H4 (cell line): ENCODE data around the gene FCHO1. TPM values are rescaled to one million over a fixed set of nuclear protein-coding genes. Genes with fewer than 3 reads are reported as not detected.
A peak's percentile ranks its signal among the peaks of the same experiment; 100 is the strongest.

Experiments
- DNase-seq: peaks from one replicate; pipeline ENCODE4 v3.0.0-alpha.2; 2015; ENCODE audit warnings: low spot score
- total RNA-seq: library from RNA; depleted of rRNA; stranded (reverse); fragments of >200 nt; shearing (Covaris generic); gene quantifications from 2 replicates; pipeline ENCODE4 v1.2.3, GENCODE V29; 2014

Gene FCHO1
- total RNA-seq, 1 experiment from 2014 or later: 0.58 TPM

DNA sequence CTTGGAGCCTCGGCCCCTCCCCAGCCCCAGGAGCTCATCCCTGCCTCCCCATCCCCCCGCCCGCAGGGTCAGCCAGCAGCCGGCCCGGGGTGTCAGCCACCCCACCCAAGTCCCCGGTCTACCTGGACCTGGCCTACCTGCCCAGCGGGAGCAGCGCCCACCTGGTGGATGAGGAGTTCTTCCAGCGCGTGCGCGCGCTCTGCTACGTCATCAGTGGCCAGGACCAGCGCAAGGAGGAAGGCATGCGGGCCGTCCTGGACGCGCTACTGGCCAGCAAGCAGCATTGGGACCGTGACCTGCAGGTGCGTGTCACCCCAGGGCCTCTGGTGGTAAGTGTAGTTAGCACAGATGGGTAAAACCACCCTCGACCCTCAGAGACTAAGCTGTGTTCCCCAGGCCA is 18.1 kb upstream of the FCHO1 start:
- no peak for DNase-seq

DNA sequence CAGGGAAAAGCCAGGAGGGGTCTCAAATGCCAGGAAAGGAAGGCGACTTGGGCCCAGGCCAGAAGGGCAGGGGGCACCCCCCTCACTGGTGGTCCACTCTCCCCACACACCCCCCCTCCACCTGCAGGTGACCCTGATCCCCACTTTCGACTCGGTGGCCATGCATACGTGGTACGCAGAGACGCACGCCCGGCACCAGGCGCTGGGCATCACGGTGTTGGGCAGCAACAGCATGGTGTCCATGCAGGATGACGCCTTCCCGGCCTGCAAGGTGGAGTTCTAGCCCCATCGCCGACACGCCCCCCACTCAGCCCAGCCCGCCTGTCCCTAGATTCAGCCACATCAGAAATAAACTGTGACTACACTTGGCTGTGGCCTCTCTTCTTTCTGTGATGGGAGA is 17.1 kb upstream of the FCHO1 start:
- DNase-seq: no peak

GRCh38 chr19:17735410-17735809 is 15.9 kb upstream of the FCHO1 start:
- DNase-seq: no peak

- peak; percentile 57 for DNase-seq
These were observed 13.6 kb upstream of the FCHO1 start for GRCh38 chr19:17737690-17738153.

DNA sequence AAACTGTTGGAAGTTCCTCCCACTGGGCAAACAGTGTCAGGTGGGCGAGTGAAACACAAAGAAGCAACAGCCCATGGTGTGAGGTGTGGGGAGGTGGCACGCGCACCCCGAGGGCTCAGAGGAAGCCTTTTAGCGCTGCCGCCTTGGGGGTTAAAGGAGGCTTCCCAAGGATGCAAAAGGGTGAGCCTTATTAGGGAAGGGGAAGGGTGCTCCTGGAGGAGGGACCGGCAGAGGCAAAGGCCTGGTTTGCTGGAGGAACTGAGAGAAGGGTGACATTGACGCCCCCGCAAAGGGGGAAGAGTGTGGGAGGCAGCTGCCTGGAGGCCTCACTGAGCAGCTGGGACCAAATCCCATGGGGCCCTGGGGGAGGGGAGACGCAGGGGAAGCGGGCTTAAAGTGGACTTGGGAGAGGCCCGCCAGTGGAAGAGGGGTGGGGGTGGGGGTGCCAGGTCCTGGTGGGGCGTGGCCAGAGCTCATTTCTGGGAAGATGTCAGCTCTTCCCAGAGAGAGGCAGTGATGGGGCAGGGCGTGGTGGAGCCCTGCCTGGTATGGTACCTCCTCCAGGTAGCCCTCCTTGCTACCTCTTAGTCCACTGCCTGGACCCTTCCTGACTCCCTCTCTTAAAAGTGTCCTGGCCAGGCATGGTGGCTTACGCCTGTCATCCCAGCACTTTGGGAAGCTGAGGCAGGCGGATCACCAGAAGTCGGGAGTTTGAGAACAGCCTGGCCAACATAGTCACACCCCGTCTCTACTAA is 12.0 kb upstream of the FCHO1 start:
- no peak for DNase-seq

DNA sequence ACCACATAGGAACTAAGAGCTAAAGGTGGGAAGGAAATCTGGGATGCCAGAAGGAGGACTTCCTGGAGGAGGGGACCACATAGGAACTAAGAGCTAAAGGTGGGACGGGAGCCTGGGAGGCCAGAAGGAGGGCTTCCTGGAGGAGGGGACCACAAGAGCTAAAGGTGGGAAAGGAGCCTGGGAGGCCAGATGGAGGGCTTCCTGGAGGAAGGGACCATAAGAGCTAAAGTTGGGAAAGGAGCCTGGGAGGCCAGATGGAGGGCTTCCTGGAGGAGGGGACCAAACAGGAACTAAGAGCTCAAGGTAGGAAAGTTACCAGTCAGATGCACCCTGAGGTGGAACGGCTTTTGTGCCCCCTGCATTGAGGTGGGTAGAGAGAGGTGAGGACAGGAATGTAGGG is 9.8 kb upstream of the FCHO1 start:
- DNase-seq: no peak

- no peak for DNase-seq
These were observed 7.2 kb upstream of the FCHO1 start for GRCh38 chr19:17743874-17744580.

DNA sequence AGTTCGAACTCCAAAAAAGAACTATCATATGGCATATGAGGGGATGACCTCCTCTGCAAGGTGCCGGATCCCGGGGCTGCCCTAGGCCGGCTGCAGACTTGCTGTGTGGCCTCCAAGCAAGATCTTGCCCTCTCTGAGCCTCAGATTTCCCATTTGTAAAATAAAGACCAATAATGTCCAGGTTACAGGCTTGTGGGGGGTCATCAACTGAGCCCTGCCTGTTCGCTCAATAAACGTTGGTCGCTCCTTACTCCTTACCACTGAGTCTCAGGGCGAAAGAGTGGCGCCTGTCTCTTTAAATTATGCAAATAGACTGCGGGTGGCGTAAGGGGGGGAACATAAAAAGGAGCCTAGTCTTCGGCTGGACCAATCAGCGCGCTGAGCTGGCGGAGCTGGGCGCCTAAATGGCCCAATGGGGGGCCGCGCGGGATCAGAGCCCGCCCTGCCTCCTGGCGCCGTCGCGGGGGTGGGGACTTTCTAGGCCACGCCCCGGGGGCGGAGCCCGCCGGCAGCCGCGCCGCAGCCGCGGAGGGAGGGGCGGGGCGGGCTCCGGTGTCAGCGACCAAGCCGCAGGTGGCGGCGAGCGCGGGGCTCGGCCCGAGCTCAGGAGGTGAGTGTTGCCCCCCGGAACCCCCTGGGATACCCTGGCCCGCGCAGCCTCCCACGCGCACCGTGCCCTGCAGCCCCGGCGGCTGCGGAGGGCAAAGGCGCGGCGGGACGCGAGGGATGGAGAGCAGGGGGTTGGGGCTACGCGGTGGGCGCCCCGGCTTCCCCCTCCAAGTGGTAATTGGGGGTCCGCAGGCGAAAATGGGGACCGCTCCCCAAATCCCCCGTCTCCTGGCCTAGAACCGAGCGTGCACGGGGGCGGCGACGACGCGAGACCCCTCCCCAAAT is 3.8 kb upstream of the FCHO1 start:
- DNase-seq: peak; percentile 96

DNA sequence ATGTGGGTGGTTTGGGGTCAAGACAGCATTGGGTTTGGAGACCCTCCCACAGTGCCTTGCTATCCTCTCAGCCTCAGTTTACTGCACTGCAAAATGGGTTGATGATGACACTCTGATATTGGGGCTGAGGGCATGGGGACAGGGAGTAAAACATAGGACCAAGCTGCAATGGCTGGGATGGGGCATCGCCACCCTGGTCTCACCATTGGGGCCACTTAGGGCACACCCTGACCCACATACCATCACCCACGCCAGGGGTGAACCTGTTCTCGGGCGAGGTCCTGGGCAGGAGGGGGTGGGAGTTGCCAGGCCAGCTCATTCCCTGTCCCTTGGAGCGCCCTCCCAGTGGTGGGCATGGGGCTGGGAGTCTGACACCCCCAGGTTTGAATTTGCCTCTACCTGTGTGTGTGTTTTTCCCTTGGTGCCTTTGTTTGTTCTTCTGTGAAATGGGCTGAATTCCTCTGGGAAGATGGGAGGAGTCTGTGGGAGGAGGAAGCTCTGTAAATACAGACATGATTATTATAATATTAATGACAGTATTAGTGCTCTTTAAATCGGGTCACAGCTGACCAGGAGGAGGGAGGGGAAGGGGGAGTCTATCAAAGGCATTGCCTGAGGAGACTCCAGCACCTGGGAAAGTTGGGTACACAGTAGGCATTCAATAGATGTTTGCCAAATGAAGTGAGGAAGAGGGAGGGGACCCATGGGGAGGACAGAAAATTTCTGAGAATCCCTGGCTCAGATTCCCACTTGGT is 2.2 kb upstream of the FCHO1 start:
- no peak for DNase-seq

DNA sequence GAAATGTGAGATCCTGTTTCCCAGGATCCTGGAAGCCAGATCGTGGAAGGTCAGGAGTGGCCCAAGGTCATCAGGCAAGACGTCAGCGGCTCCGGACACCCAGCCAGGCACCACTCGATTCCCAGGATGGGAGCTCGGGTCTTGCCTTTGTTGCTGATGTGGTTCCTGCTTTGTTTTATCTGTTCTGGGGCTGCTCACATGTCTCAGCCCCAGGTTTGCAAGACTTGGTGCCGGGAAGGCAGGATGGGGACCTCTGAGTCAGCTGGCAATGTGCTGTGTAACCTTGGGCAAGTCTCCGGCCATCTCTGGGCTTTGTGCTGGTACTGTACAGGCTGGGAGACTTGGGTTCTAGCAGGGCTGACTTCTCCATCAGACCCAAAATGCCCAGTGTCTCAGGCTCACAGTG is 1.4 kb upstream of the FCHO1 start:
- no peak for DNase-seq

- no peak for DNase-seq
These were observed 616 bp downstream of the FCHO1 start for GRCh38 chr19:17751912-17752273.

DNA sequence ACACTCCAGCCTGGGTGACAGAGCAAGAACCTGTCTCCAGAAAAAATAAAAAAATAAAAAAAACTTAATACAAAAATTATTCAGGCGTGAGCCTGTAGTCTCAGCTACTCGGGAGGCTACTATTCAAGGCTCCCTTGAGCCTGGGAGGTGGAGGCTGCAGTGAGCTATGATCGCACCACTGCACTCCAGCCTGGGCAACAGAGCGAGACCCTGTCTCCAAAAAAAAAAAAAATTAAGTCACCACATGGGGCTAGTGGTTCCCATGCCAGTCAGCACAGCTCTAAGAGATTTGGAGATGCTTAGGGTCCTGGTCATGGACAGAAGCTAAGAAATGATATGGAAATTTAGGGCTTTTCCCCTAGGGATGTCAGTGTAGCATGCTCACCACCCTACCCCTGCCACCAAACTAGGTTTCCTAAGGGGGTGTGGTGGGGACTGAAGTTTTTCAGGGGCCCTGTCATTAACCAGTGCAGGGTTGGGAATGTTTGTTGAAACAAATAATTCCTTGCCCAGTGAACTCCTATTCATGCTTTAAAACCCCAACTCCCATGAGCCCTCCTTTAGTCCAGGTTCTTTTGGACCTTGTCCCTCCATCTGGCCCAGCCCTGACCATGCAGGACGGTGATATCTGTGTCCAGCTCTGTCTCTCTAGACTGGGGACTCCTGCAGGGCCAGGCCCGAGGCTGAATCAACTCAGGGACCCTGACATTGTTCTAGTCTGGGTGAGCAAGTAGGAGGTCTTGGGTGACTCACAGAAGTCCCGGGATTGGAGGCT is 1.8 kb downstream of the FCHO1 start:
- no peak for DNase-seq

DNA sequence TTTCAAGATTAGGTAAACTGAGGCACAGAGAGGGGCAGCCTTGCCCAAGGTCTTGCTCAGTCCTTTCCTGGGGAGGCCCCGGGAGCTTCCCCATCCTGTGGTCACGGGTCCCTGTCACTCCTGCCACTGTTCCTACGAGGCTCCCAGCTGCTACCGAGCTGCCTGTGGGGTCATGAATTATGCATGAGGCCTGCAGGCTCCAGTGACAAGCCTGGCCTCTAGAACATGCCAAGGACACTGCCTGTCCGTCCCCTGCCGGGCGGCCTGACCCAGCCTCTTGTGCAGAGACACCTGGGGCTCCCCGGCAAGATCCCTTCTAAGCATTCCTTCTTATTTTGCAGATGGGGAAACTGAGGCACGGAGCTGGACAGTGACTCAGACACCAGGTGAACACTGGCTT is 2.7 kb downstream of the FCHO1 start:
- DNase-seq: no peak

GRCh38 chr19:17754634-17755442 is 3.6 kb downstream of the FCHO1 start:
- DNase-seq: no peak

DNA sequence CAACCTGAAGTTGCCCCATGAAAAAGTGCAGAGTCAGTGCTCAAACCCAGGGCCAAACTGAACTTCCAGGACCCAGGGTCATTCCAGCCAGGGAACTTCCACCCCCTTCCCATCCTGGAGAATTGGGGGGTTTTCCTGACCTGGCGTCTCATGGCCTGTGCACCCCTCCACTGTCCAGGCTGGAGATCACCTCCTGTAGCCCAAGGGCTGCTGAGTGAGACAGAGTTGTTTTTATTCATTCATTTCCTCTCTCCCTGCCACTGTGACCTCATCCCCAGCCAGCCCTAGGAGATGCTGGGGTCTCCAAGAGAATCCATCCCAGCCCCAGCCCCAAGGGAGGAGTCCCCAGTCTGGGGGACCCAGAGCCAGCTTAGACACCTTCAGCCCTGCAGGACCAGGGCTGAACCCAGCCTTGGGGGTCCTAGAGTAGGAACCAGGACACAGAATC is 4.2 kb downstream of the FCHO1 start:
- no peak for DNase-seq

GRCh38 chr19:17755977-17756670 is 4.8 kb downstream of the FCHO1 start:
- no peak for DNase-seq

DNA sequence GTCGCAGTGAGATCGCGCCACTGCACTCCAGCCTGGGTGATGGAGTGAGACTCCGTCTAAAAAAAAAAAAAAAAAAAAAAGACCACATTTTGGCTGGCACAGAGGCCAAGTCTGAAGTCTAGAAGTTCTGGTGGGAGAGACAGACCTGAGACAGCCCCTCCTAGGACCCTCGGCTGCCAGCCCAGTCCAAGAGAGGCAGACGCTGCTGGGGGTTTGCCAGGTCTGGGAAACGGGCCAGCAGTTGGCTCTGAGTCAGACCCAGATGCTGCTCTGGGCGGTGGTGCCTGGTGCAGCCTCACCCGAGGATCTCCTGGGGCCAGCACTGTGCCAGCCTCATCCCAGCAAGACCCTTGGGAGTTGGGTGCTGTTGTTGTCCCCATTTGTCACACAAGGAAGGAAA is 5.8 kb downstream of the FCHO1 start:
- peak; percentile 53 for DNase-seq

DNA sequence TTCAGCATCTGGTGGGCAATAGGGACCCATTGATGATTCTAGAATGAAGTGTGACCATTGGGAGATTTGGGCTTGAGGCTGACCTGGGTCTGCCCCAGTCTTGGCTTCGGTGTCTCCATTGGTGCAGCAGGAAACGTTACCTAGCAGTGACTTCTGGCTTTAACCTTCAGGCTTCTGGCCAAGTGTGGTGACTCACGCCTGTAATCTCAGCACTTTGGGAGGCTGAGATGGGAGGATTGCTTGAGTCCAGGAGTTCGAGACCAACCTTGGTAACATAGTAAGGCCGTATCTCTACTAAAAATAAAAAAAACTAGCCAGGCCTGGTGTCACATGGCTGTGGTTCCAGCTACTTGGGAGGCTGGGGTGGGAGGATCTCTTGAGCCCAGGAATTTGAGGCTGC is 7.2 kb downstream of the FCHO1 start:
- DNase-seq: no peak

DNA sequence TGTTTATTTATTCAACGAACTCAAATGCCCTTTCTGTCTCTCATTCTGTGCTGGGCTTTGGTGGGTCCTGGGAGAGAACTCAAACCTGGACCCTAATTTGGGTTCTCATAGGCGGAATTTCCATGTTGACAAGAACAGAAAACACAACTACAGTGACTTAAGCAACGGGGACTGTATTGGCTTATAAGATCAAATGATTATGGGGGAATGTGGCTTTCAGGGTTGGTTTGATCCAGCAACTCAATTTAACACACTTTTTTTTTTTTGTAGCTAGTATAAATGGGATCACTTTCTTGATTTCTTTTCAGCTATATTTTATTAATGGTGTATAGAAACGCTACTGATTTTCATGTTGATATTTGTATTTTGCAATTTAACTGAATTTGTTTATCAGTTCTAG is 9.9 kb downstream of the FCHO1 start:
- DNase-seq: no peak
